Tibial nerve (tissue), 4 donors: ENCODE results near the gene MYBBP1A.

Experiments
- EP300 ChIP-seq, 2 donors: sonication (generic); formaldehyde crosslinking; IDR thresholded peaks; one replicate each; pipeline ENCODE4 v1.6.1; 2017; ENCODE audit warnings: antibody characterized with exemption in 2 of 2, mild to moderate bottlenecking in 1 of 2
- POLR2A ChIP-seq, 2 donors: fragments of 450-650 bp; IDR thresholded peaks; one replicate each; pipeline ENCODE4 v1.6.1; 2017; ENCODE audit warnings: antibody characterized with exemption in 2 of 2, mild to moderate bottlenecking in 2 of 2, moderate library complexity in 2 of 2
- TF ChIP-seq, protein P1 (sequence below), 5 experiments: fragments of 200-600 bp in 3 of 5; fragments of 450-650 bp in 2 of 5; sonication (generic) in 3 of 5; IDR thresholded peaks; one replicate each; pipeline ENCODE4 v1.5.1; 2016 to 2019; ENCODE audit warnings: antibody characterized with exemption in 5 of 5, mild to moderate bottlenecking in 3 of 5, moderate library complexity in 2 of 5

DNA sequence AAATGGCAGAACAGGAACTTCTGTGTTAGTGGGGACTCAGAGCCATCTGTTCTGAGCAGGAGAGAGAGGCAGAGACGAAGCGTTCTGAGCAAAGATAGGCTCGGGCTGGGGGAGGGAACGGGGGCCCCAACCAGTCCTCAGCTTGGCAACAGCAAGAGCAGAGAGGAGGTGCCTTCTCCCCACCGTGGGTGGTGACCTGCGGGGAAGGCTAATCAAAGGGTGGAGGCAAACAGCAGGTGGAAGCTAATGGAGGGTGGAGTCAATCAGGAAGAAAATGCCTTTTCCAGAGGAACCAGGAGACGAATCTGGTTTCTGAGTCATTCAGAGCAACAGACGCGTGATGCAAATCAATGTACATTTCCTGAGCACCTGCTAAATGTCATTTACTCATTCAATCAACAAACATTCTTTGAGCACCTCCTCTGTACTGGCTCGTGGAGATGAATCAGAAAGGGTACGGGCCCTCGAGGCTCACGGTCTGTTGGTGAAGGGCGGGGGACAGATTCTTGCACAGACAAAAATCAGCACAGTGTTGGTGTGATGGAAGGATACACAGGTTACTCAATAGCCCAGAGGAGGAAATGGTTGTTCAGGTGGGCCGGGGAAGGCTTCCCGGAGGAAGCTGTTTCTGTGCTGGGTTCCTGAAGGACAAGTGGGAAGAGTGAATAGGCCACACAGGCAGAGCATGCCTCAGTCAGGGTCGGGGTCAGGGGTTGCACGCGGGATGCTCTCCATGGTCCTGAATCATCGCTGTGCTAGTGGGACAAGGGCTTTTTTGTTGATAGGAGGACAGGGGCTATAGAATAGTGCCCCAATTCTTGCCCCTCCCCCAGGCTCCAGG is 62.2 kb downstream of the MYBBP1A start:
- TF ChIP-seq, protein P1, sequence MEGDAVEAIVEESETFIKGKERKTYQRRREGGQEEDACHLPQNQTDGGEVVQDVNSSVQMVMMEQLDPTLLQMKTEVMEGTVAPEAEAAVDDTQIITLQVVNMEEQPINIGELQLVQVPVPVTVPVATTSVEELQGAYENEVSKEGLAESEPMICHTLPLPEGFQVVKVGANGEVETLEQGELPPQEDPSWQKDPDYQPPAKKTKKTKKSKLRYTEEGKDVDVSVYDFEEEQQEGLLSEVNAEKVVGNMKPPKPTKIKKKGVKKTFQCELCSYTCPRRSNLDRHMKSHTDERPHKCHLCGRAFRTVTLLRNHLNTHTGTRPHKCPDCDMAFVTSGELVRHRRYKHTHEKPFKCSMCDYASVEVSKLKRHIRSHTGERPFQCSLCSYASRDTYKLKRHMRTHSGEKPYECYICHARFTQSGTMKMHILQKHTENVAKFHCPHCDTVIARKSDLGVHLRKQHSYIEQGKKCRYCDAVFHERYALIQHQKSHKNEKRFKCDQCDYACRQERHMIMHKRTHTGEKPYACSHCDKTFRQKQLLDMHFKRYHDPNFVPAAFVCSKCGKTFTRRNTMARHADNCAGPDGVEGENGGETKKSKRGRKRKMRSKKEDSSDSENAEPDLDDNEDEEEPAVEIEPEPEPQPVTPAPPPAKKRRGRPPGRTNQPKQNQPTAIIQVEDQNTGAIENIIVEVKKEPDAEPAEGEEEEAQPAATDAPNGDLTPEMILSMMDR (IDR thresholded peaks at IDR 0.05), result no peak
- no peak for TF ChIP-seq EP300 (IDR thresholded peaks at IDR 0.05)
- no peak for TF ChIP-seq POLR2A (IDR thresholded peaks at IDR 0.05)
